Measurements from ENCODE around the gene CRACR2A.

CRACR2A gene

DNA sequence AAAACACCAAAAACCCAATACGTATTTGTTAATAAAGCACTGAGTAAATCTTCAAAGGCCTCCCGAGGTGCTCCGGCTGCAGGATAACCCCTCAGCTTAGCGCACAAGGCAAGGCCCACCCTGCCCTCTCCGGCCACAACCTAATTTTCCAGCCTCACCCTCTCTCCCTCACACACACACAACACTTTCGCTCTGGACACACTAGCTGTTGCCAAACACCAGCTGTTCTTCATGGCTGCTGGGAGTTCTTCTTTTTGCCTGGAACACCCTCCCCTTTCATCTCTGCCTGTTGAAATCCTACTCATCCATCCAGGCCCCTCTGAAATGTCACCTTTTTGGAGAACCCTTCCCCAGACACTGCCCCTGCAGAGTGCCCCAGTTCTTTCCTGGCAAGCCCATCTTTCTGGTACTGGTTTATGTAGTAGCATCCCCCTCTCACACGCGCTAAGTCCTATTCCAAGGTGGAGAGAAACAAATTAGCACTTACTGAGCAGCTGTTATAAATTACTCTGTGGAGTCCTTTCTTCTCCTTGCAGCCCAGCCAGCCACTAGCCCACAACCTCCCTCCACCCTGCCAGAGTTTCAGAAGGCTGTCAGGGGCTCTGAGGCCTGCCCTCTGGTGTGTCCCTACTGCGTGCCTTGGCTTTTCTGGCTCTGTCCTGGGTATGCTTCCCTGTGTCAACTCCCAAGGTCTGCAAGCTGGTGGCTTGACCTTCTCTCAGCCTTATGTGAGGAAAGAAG, 805 bp upstream of the CRACR2A start:
- TF ChIP-seq, protein P1, sequence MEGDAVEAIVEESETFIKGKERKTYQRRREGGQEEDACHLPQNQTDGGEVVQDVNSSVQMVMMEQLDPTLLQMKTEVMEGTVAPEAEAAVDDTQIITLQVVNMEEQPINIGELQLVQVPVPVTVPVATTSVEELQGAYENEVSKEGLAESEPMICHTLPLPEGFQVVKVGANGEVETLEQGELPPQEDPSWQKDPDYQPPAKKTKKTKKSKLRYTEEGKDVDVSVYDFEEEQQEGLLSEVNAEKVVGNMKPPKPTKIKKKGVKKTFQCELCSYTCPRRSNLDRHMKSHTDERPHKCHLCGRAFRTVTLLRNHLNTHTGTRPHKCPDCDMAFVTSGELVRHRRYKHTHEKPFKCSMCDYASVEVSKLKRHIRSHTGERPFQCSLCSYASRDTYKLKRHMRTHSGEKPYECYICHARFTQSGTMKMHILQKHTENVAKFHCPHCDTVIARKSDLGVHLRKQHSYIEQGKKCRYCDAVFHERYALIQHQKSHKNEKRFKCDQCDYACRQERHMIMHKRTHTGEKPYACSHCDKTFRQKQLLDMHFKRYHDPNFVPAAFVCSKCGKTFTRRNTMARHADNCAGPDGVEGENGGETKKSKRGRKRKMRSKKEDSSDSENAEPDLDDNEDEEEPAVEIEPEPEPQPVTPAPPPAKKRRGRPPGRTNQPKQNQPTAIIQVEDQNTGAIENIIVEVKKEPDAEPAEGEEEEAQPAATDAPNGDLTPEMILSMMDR (IDR thresholded peaks at IDR 0.05; ENCODE audit: insufficient read depth, low read depth, low read length, missing control alignments), result no peak
- H3K4me3 ChIP-seq (ENCODE audit: low read length), result no peak overlapping the region
- DNase-seq (ENCODE audit: low read depth), result no peak

DNA sequence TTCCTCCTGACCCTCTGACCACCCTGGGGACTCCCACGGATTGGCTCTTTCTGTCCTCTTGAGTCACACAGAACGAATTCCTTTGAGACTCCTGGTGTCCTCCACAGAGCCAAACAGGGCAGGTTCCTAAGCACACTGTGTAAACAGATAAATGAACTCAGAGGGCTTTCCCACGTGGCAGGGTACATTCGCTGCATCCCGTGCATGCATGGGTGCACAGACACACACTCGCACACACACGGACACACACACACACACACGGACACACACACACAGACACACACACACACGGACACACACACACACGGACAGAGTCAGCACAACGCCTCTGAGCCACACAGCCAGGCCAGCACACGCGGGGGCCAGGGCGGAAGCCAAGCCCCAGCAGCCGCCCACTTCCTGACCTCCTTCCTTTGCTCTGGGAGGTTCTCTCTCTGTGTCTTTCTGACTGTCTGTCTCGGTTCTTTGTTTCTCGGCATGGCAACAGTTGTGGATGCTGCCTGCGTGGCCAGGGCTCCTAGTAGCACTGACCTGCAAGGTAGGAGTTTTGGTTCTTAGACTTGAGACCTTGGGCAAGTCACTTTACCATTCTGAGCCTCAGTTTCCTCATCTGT, 706 bp downstream of the CRACR2A start:
- TF ChIP-seq, protein P1 (IDR thresholded peaks at IDR 0.05; ENCODE audit: insufficient read depth, low read depth, low read length, missing control alignments), result no peak
- no peak overlapping the region for H3K4me3 ChIP-seq (ENCODE audit: low read length)
- DNase-seq (ENCODE audit: low read depth), result no peak

DNA sequence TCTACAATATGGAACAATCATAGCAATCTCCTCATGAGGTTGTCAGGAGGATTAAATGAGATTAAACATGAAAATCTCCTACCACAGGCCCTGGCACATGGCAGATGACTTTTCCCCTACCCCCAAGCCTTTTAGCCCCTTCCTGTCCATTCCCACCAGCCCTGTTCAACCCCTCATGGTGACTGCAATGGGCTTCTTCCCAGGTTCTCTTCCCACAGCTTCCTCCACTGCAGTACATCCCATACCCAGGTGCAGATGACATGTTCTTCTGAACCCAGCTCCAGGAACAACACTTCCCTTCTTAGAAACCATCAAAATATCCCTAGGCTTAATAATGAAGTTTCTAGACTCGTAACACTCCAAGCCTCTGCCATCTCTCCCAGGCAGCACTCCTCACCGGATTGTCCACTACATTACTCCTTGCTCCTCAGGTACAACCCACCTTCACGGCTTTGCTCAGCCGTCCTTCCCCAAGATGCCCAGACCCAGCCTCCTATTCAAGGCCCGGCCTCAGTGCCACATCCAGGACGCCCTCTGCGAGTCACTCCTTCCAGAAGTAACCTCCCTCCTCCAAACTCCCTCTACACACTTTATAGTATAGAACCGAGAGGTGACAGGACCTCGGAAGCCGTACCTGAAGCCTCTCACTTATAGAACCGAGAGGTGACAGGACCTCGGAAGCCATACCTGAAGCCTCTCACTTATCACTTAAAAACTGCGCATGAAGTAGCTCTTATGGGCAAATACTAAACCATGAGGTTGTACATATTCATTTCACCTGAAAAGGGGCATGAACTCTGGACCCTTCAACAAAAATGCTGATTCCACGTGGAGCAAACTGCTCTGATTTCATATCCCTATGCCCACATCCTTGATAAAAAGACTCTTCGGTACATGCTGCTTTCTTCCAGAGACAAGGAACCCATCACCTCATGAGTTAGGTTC, 1.5 kb downstream of the CRACR2A start:
- no peak overlapping the region for H3K4me3 ChIP-seq (ENCODE audit: low read length)
- TF ChIP-seq, protein P1 (IDR thresholded peaks at IDR 0.05; ENCODE audit: insufficient read depth, low read depth, low read length, missing control alignments), result no peak
- no peak for DNase-seq (ENCODE audit: low read depth)

DNA sequence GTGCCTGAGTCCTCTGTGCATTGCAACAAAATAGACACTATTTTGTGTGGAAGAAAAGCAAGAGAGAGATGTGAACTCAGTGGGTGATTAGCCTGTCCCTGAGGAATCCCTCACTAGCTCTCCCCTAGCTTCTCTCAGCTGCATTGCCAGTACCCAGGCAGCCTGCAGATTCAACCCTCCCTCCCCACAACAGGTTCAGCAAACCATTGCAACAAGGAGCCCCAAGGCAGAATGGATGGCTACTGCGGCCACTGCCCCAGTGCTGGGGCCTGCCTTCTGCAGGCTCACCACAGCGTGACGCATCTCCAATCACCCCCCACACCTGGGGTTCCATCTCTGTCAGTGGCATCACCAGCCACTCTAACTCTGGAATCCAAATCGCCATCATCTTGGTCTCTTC, 2.3 kb downstream of the CRACR2A start:
- DNase-seq (ENCODE audit: low read depth), result no peak
- H3K4me3 ChIP-seq (ENCODE audit: low read length), result no peak overlapping the region
- TF ChIP-seq, protein P1 (IDR thresholded peaks at IDR 0.05; ENCODE audit: insufficient read depth, low read depth, low read length, missing control alignments), result no peak

DNA sequence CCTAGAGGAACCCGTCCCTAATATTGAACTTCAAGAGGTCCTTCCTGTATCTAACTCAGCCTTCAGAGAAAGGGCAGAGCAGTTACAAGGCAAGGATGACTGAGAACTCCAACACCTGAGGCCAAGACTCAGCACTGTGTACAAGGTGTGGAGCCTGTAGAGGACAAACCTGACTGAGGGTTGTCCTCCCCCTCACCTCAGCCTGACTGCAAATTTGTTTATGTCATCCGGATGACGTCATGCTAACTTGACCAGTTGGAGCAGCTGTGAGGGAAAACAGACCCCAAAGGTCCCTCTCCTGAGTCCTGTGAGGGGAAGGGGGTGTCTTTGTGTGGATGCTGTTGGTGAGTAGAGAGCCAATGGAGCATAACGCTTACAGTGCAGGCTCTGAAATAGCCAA, 4.3 kb downstream of the CRACR2A start:
- TF ChIP-seq, protein P1 (IDR thresholded peaks at IDR 0.05; ENCODE audit: insufficient read depth, low read depth, low read length, missing control alignments), result no peak
- no peak overlapping the region for H3K4me3 ChIP-seq (ENCODE audit: low read length)
- no peak for DNase-seq (ENCODE audit: low read depth)

DNA sequence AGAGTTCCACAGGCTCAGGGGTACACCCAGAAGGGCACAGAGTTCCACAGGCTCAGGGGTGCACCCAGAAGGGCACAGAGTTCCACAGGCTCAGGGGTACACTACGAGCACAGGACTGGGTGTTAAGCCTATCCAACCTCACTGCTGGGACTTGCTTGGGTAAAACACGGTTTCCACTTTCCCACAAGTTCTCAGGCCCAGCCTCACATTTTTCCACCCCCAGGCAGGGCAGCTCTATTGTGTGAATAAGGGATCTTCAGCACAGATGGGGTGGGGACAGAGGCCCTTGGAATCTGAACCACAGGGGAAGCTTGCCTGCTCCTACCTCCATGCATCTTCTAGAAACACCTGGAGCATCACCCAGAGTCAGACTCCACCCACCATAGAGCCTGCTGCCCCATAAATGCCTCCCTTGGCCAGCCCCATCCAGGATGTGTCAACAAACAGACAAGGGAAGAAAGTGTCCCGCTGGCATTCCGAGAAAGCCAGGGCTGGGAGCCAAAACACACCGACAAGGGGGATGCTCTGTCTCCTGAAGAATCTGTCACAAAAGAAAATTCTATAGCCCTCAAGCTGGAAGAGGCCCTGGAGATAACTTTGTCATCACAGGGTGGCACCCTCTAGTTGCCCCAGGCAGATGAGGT, 4.8 kb downstream of the CRACR2A start:
- DNase-seq (ENCODE audit: low read depth), result no peak
- TF ChIP-seq, protein P1 (IDR thresholded peaks at IDR 0.05; ENCODE audit: insufficient read depth, low read depth, low read length, missing control alignments), result no peak
- no peak overlapping the region for H3K4me3 ChIP-seq (ENCODE audit: low read length)

Data from epithelial cell of esophagus (primary cell).